H1 (cell line): Measurements from ENCODE around the gene HMSD. TPM values are rescaled to one million over a fixed set of nuclear protein-coding genes. Genes with fewer than 3 reads are reported as not detected.

Experiments used
- CTCF ChIA-PET: fragments of 300-600 bp; sonication (Branson Sonifier 250); formaldehyde crosslinking; loops from one replicate; lab custom pipeline; 2021; ENCODE audit not compliant: partially characterized antibody; lab: Charles Lee
- POLR2A ChIA-PET: fragments of 300-600 bp; sonication (Branson Sonifier 250); formaldehyde crosslinking; loops from one replicate; lab custom pipeline; 2021; ENCODE audit warnings: inconsistent platforms; ENCODE audit not compliant: partially characterized antibody; lab: Charles Lee
- DNase-seq, 2 experiments: peaks; one replicate each; pipeline versions ENCODE4 v3.0.0 to v3.0.0-alpha.2; 2010 to 2022; ENCODE audit warnings: low spot score in 2 of 2, low read depth in 1 of 2, mixed read lengths in 1 of 2
- FAIRE-seq: peaks from 2 replicates; lab custom pipeline; 2011; peaks lifted over from hg19 to GRCh38; lab: Jason Lieb, UNC
- H2AFZ ChIP-seq: 2 replicates; pipeline ENCODE4 v1.8.1; 2012; ENCODE audit warnings: low read length, inconsistent platforms
- H2AK5ac ChIP-seq: 2 replicates; pipeline ENCODE4 v1.6.1; 2013; ENCODE audit warnings: low read depth, low read length
- H2BK120ac ChIP-seq: replicated peaks from 2 replicates; pipeline ENCODE3; 2013; ENCODE audit warnings: low read depth, low read length, inconsistent platforms
- H2BK12ac ChIP-seq: 2 replicates; pipeline ENCODE4 v1.6.1; 2013; ENCODE audit warnings: low read depth, low read length
- H2BK15ac ChIP-seq: 2 replicates; pipeline ENCODE4 v1.6.1; 2013; ENCODE audit warnings: low read length
- H2BK20ac ChIP-seq: 2 replicates; pipeline ENCODE4 v1.6.1; 2013; ENCODE audit warnings: low read length
- H2BK5ac ChIP-seq: 2 replicates; pipeline ENCODE4 v1.6.1; 2013; ENCODE audit warnings: low read depth, low read length
- H3K14ac ChIP-seq: 2 replicates; pipeline ENCODE4 v1.6.1; 2013; ENCODE audit warnings: inconsistent platforms; ENCODE audit not compliant: insufficient read length
- H3K18ac ChIP-seq: 2 replicates; pipeline ENCODE4 v1.6.1; 2013; ENCODE audit warnings: low read length; ENCODE audit errors: extremely low read depth
- H3K23ac ChIP-seq: 2 replicates; pipeline ENCODE4 v1.6.1; 2013; ENCODE audit warnings: inconsistent platforms; ENCODE audit not compliant: insufficient read length
- H3K23me2 ChIP-seq: 2 replicates; pipeline ENCODE4 v1.6.1; 2013; ENCODE audit warnings: low read depth, low read length
- H3K27ac ChIP-seq: 2 replicates; pipeline ENCODE4 v1.6.1; 2011; ENCODE audit warnings: low read depth, low read length, inconsistent platforms
- H3K27me3 ChIP-seq, 4 experiments: replicated peaks in 1 of 4; 1 replicate in 1 of 4; 2 replicates in 3 of 4; pipeline versions ENCODE4 v1.6.1 to v1.8.1; 2011 to 2013; ENCODE audit warnings: low read length in 3 of 4, mild to moderate bottlenecking in 3 of 4, inconsistent platforms in 2 of 4, mixed read lengths in 2 of 4, moderate library complexity in 1 of 4; ENCODE audit not compliant: control insufficient read depth in 3 of 4, insufficient read depth in 3 of 4; ENCODE audit errors: extremely low read depth in 1 of 4
- H3K36me3 ChIP-seq, 4 experiments: 2 replicates each; pipeline versions ENCODE4 v1.6.1 to v1.8.1; 2011 to 2013; ENCODE audit warnings: mild to moderate bottlenecking in 4 of 4, low read length in 3 of 4, moderate library complexity in 2 of 4, control low read depth in 1 of 4, inconsistent platforms in 1 of 4; ENCODE audit not compliant: insufficient read depth in 4 of 4, control insufficient read depth in 2 of 4
- H3K4ac ChIP-seq: replicated peaks from 2 replicates; pipeline ENCODE3; 2013; ENCODE audit warnings: low read length, low read depth, mixed read lengths, inconsistent platforms; ENCODE audit not compliant: insufficient read length
- H3K4me1 ChIP-seq, 4 experiments: replicated peaks in 1 of 4; 1 replicate in 1 of 4; 2 replicates in 3 of 4; pipeline versions ENCODE4 v1.6.1 to v1.8.1; 2011 to 2013; ENCODE audit warnings: low read length in 3 of 4, inconsistent platforms in 2 of 4, mixed read lengths in 1 of 4; ENCODE audit not compliant: insufficient read depth in 4 of 4, control insufficient read depth in 3 of 4
- H3K4me2 ChIP-seq, 2 experiments: 2 replicates each; pipeline versions ENCODE4 v1.6.1 to v1.8.1; 2011 to 2013; ENCODE audit warnings: low read depth in 2 of 2, low read length in 2 of 2, control low read depth in 1 of 2, inconsistent platforms in 1 of 2, mild to moderate bottlenecking in 1 of 2; ENCODE audit not compliant: insufficient read depth in 1 of 2
- H3K4me3 ChIP-seq, 4 experiments: fragments of 200-600, 300-600 bp in 1 of 4; sonication (generic), shearing (Covaris generic), sonication (Bioruptor Twin) in 1 of 4; 2 replicates each; pipeline versions ENCODE4 v1.5.1 to v1.8.1; 2011 to 2016; ENCODE audit warnings: low read length in 4 of 4, low read depth in 3 of 4, control low read depth in 2 of 4, inconsistent platforms in 2 of 4, mild to moderate bottlenecking in 2 of 4, mixed read lengths in 1 of 4, moderate library complexity in 1 of 4; ENCODE audit not compliant: insufficient read depth in 2 of 4; ENCODE audit errors: extremely low read depth in 1 of 4
- H3K56ac ChIP-seq: replicated peaks from 2 replicates; pipeline ENCODE3; 2013; ENCODE audit warnings: low read depth, mild to moderate bottlenecking, mixed read lengths, low read length, inconsistent platforms; ENCODE audit not compliant: insufficient read length
- H3K79me1 ChIP-seq: 2 replicates; pipeline ENCODE4 v1.6.1; 2013; ENCODE audit warnings: low read depth, low read length, control low read depth
- H3K79me2 ChIP-seq, 2 experiments: 2 replicates each; pipeline versions ENCODE4 v1.6.1 to v1.8.1; 2012 to 2013; ENCODE audit warnings: low read length in 2 of 2, mild to moderate bottlenecking in 2 of 2, inconsistent platforms in 1 of 2; ENCODE audit not compliant: insufficient read depth in 2 of 2, control insufficient read depth in 1 of 2
- H3K9ac ChIP-seq, 4 experiments: replicated peaks in 1 of 4; 1 replicate in 1 of 4; 2 replicates in 3 of 4; pipeline versions ENCODE4 v1.6.1 to v1.8.1; 2011 to 2013; ENCODE audit warnings: low read depth in 3 of 4, low read length in 3 of 4, control low read depth in 2 of 4, mild to moderate bottlenecking in 2 of 4, moderate library complexity in 2 of 4, inconsistent platforms in 1 of 4; ENCODE audit errors: extremely low read depth in 1 of 4
- H3K9me3 ChIP-seq, 2 experiments: 2 replicates each; pipeline versions ENCODE4 v1.6.1 to v1.8.1; 2012 to 2013; ENCODE audit warnings: mild to moderate bottlenecking in 2 of 2, moderate library complexity in 2 of 2, control low read depth in 1 of 2, inconsistent platforms in 1 of 2, low read depth in 1 of 2, low read length in 1 of 2, mixed read lengths in 1 of 2; ENCODE audit not compliant: insufficient read depth in 2 of 2
- H4K20me1 ChIP-seq, 2 experiments: replicated peaks in 1 of 2; 2 replicates each; pipeline versions ENCODE3 to v1.8.1; 2011 to 2013; ENCODE audit warnings: inconsistent platforms in 2 of 2, low read length in 2 of 2, mild to moderate bottlenecking in 1 of 2; ENCODE audit not compliant: insufficient read depth in 2 of 2, control insufficient read depth in 1 of 2
- H4K5ac ChIP-seq: 2 replicates; pipeline ENCODE4 v1.6.1; 2013; ENCODE audit warnings: low read length, low read depth, mixed read lengths, inconsistent platforms; ENCODE audit not compliant: insufficient read length
- H4K8ac ChIP-seq: 2 replicates; pipeline ENCODE4 v1.8.0; 2013; ENCODE audit warnings: mild to moderate bottlenecking, moderate library complexity, low read length, inconsistent platforms; ENCODE audit not compliant: insufficient read depth; ENCODE audit errors: extremely low read depth
- H4K91ac ChIP-seq: replicated peaks from 2 replicates; pipeline ENCODE3; 2013; ENCODE audit warnings: low read length, mixed read lengths, inconsistent platforms; ENCODE audit not compliant: insufficient read length
- BACH1 ChIP-seq: IDR thresholded peaks from 2 replicates; pipeline ENCODE4 v1.6.1; 2012; ENCODE audit warnings: low read length, improper control_type of control experiment
- CBX8 ChIP-seq: fragments of 300-800, 300-1000 bp; sonication (generic); IDR thresholded peaks from 2 replicates; pipeline ENCODE4 v1.7.1; 2016; ENCODE audit warnings: low read depth, low read length, borderline replicate concordance
- FOSL1 ChIP-seq: IDR thresholded peaks from 2 replicates; pipeline ENCODE4 v1.6.1; 2011; ENCODE audit warnings: mild to moderate bottlenecking, low read depth, low read length, moderate library complexity; ENCODE audit not compliant: insufficient read depth
- GTF2F1 ChIP-seq: IDR thresholded peaks from 2 replicates; pipeline ENCODE4 v1.6.1; 2012; ENCODE audit warnings: low read depth, low read length, improper control_type of control experiment, borderline replicate concordance
- KDM4A ChIP-seq: IDR thresholded peaks from one replicate; pipeline ENCODE4 v1.7.1; 2012; ENCODE audit warnings: low read depth, mild to moderate bottlenecking, moderate library complexity, low read length, inconsistent platforms; ENCODE audit not compliant: severe bottlenecking
- KDM5A ChIP-seq: fragments of 200-600 bp; IDR thresholded peaks from 2 replicates; pipeline ENCODE4 v1.7.1; 2012; ENCODE audit warnings: mild to moderate bottlenecking, low read length, inconsistent platforms, mixed read lengths
- SP4 ChIP-seq: IDR thresholded peaks from 2 replicates; pipeline ENCODE4 v1.6.1; 2012; ENCODE audit warnings: low read length, inconsistent platforms
- YY1 ChIP-seq: IDR thresholded peaks from 2 replicates; pipeline ENCODE4 v1.6.1; 2011; ENCODE audit warnings: low read depth, mild to moderate bottlenecking, low read length
- WGBS, 2 experiments: shearing (Covaris generic) in 1 of 2; methylation state at CpG; one replicate each; pipeline versions ENCODE4 v1.1.6 to v1.1.7; 2013 to 2015; ENCODE audit warnings: low lambda C conversion rate in 2 of 2, mixed read lengths in 2 of 2, inconsistent platforms in 1 of 2, low coverage in 1 of 2, missing lambda C conversion rate in 1 of 2; ENCODE audit not compliant: insufficient replicate concordance in 2 of 2, insufficient coverage in 1 of 2, insufficient read length in 1 of 2; ENCODE audit errors: extremely low coverage in 1 of 2, missing lambda C conversion rate in 1 of 2; 5-methylcytosine and 5-hydroxymethylcytosine counted together
- polyA plus RNA-seq, 7 experiments: library from polyadenylated mRNA; depleted of rRNA in 3 of 7; stranded (reverse) in 5 of 7; unstranded in 2 of 7; fragments of >200 nt in 5 of 7; fragments of 200-250 nt in 2 of 7; gene quantifications; 1 replicate in 5 of 7; 2 replicates in 1 of 7; 4 replicates in 1 of 7; pipeline versions ENCODE4 v1.2.1 to v1.2.3, GENCODE V29; 2011 to 2013; ENCODE audit warnings: missing spikeins in 2 of 7, mixed read lengths in 2 of 7
- total RNA-seq: library from RNA; stranded (reverse); fragmentation: NEBNext Ultra II Directional; extraction: Animal tissue kit (Norgen Biotek cat#: 25700); gene quantifications from 2 replicates; pipeline ENCODE4 v1.2.1, GENCODE V29; 2021
- TF ChIP-seq, protein P1 (sequence below): IDR thresholded peaks from 2 replicates; pipeline ENCODE4 v1.6.1; 2012; ENCODE audit warnings: inconsistent platforms
- TF ChIP-seq, protein P2 (sequence below), 3 experiments: IDR thresholded peaks; 1 replicate in 2 of 3; 2 replicates in 1 of 3; pipeline versions ENCODE4 v1.5.1 to v1.6.1; 2011; ENCODE audit warnings: low read length in 3 of 3, mild to moderate bottlenecking in 3 of 3, inconsistent platforms in 2 of 3, low read depth in 1 of 3, moderate library complexity in 1 of 3; ENCODE audit not compliant: insufficient read depth in 1 of 3; ENCODE audit errors: control extremely low read depth in 1 of 3

HMSD gene
- total and polyA plus RNA-seq, 2 of the 8 experiments (the other 6 are each of a cell fraction or from before 2014, with no cell fraction given), result 1.3 to 3.0 TPM

DNA sequence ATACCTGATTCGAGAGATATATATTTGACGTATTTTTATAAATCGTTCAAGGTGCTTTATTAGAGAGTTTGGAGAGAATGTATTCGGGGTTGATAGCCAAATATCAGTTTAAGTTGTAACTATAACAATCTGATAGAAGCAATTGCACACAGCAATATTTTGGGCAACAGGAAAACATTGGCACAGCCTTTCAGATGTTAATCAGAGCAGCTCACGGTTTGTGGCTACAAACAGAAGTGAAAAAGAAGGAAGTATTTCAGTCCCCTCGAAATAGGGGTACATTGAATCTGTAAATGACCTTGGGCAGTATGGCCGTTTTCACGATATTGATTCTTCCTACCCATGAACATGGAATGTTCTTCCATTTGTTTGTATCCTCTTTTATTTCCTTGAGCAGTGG is 20.8 kb upstream of the HMSD start:
- H4K91ac ChIP-seq, result no peak overlapping the region
- no peak overlapping the region for H3K18ac ChIP-seq
- H3K79me2 ChIP-seq, result no peaks in the 10 kb centered on the region
- H3K4me3 ChIP-seq, result no peak overlapping the region
- H3K14ac ChIP-seq, result no peak overlapping the region
- FAIRE-seq, result no peak
- no peak overlapping the region for H2BK15ac ChIP-seq
- no peak overlapping the region for H3K4me2 ChIP-seq
- no peaks in the 10 kb centered on the region for H4K20me1 ChIP-seq
- CTCF ChIA-PET, result interaction anchor here (1.0 to 1.4 kb wide), 4 partner anchors 8 to 66 kb away, joined by 3 to 5 read pairs (median 4); partner anchors contain the start of gene SERPINB10
- POLR2A ChIA-PET, result no interaction called here
- no peak overlapping the region for H4K5ac ChIP-seq
- DNase-seq, result no peak
- H3K27me3 ChIP-seq, result no peaks in the 10 kb centered on the region
- no peaks in the 10 kb centered on the region for H3K9me3 ChIP-seq
- H2BK5ac ChIP-seq, result no peak overlapping the region
- no peak overlapping the region for H3K9ac ChIP-seq
- H2AK5ac ChIP-seq, result no peak overlapping the region
- H3K4ac ChIP-seq, result no peak overlapping the region
- no peaks in the 10 kb centered on the region for H3K4me1 ChIP-seq
- H3K23ac ChIP-seq, result no peak overlapping the region
- H4K8ac ChIP-seq, result no peak overlapping the region
- WGBS, 2 experiments, result 87 to 100% methylated on average over 3 to 8 of the region's 8 CpGs
- no peak overlapping the region for H3K56ac ChIP-seq
- H2AFZ ChIP-seq, result no peak overlapping the region
- no peak overlapping the region for H2BK12ac ChIP-seq
- no peak overlapping the region for H2BK20ac ChIP-seq
- H3K23me2 ChIP-seq, result no peaks in the 10 kb centered on the region
- H3K79me1 ChIP-seq, result no peaks in the 10 kb centered on the region
- H3K36me3 ChIP-seq, result no peaks in the 10 kb centered on the region
- no peak overlapping the region for H3K27ac ChIP-seq
- H2BK120ac ChIP-seq, result no peak overlapping the region
- TF ChIP-seq, protein P1, sequence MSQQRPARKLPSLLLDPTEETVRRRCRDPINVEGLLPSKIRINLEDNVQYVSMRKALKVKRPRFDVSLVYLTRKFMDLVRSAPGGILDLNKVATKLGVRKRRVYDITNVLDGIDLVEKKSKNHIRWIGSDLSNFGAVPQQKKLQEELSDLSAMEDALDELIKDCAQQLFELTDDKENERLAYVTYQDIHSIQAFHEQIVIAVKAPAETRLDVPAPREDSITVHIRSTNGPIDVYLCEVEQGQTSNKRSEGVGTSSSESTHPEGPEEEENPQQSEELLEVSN, result no peak
- TF ChIP-seq, protein P2, sequence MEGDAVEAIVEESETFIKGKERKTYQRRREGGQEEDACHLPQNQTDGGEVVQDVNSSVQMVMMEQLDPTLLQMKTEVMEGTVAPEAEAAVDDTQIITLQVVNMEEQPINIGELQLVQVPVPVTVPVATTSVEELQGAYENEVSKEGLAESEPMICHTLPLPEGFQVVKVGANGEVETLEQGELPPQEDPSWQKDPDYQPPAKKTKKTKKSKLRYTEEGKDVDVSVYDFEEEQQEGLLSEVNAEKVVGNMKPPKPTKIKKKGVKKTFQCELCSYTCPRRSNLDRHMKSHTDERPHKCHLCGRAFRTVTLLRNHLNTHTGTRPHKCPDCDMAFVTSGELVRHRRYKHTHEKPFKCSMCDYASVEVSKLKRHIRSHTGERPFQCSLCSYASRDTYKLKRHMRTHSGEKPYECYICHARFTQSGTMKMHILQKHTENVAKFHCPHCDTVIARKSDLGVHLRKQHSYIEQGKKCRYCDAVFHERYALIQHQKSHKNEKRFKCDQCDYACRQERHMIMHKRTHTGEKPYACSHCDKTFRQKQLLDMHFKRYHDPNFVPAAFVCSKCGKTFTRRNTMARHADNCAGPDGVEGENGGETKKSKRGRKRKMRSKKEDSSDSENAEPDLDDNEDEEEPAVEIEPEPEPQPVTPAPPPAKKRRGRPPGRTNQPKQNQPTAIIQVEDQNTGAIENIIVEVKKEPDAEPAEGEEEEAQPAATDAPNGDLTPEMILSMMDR (IDR thresholded peaks at IDR 0.05; ENCODE audit: control extremely low read depth in 1 of 3, insufficient read depth in 1 of 3, low read depth in 1 of 3, low read length in 3 of 3), result no peak
- TF ChIP-seq FOSL1 (no peak), SP4 (no peak), KDM4A (no peak), KDM5A (no peak), GTF2F1 (no peak), YY1 (no peak), CBX8 (no peak), BACH1 (no peak)
